DOHH2 (cell line): ENCODE measurements around the gene KNDC1.

Experiments used
- H3F3A ChIP-seq: fragments of 200-600 bp; sonication (generic), shearing (Covaris generic); 2 replicates; pipeline ENCODE4 v1.6.0; 2016; ENCODE audit warnings: antibody characterized with exemption, mild to moderate bottlenecking; ENCODE audit not compliant: control insufficient read depth, insufficient read depth
- H3K27ac ChIP-seq: fragments of 200-600 bp; sonication (generic); 2 replicates; pipeline ENCODE4 v1.5.1; 2014; ENCODE audit warnings: low read depth, mild to moderate bottlenecking, low read length, moderate library complexity
- H3K27me3 ChIP-seq: fragments of 200-600 bp; sonication (generic); 2 replicates; pipeline ENCODE4 v1.6.1; 2014; ENCODE audit warnings: mild to moderate bottlenecking, low read length, mixed read lengths; ENCODE audit not compliant: control insufficient read depth
- H3K36me3 ChIP-seq: fragments of 200-600 bp; sonication (generic); 2 replicates; pipeline ENCODE4 v1.6.1; 2014; ENCODE audit warnings: mild to moderate bottlenecking, low read length, moderate library complexity, mixed read lengths; ENCODE audit not compliant: control insufficient read depth
- H3K4me1 ChIP-seq: fragments of 200-600 bp; sonication (generic); 2 replicates; pipeline ENCODE4 v1.6.1; 2014; ENCODE audit warnings: mild to moderate bottlenecking, low read length, mixed read lengths; ENCODE audit not compliant: control insufficient read depth
- H3K4me2 ChIP-seq: fragments of 200-600 bp; sonication (generic); 2 replicates; pipeline ENCODE4 v1.6.0; 2014; ENCODE audit warnings: mild to moderate bottlenecking, low read length, moderate library complexity
- H3K4me3 ChIP-seq: fragments of 200-600 bp; sonication (generic); 2 replicates; pipeline ENCODE4 v1.5.1; 2014; ENCODE audit warnings: mild to moderate bottlenecking, low read length, mixed read lengths
- H3K79me2 ChIP-seq: fragments of 200-600 bp; sonication (generic); 2 replicates; pipeline ENCODE4 v1.6.1; 2014; ENCODE audit warnings: mild to moderate bottlenecking, low read length, mixed read lengths; ENCODE audit not compliant: control insufficient read depth
- H3K9me2 ChIP-seq: fragments of 200-600 bp; sonication (generic); replicated peaks from 2 replicates; pipeline ENCODE4 v1.6.1; 2014; ENCODE audit warnings: mild to moderate bottlenecking, low read length, mixed read lengths; ENCODE audit not compliant: control insufficient read depth
- H3K9me3 ChIP-seq: fragments of 200-600 bp; sonication (generic); 2 replicates; pipeline ENCODE4 v1.6.1; 2014; ENCODE audit warnings: antibody characterized with exemption, low read length, mixed read lengths; ENCODE audit not compliant: control insufficient read depth, insufficient read depth
- H4K20me1 ChIP-seq: fragments of 200-600 bp; sonication (generic); 2 replicates; pipeline ENCODE4 v1.6.0; 2014; ENCODE audit warnings: low read depth, mild to moderate bottlenecking, antibody characterized with exemption, low read length, moderate library complexity; ENCODE audit not compliant: control insufficient read depth, insufficient read depth
- EZH2phosphoT487 ChIP-seq: fragments of 200-600 bp; sonication (generic); IDR thresholded peaks from 2 replicates; pipeline ENCODE4 v1.6.1; 2017; ENCODE audit warnings: borderline replicate concordance, mild to moderate bottlenecking, antibody characterized with exemption, low read length, moderate library complexity, mixed read lengths
- TF ChIP-seq, protein P1 (sequence below): fragments of 200-600 bp; sonication (generic); IDR thresholded peaks from one replicate; pipeline ENCODE4 v1.5.1; 2014; ENCODE audit warnings: antibody characterized with exemption, mild to moderate bottlenecking, low read depth, low read length; ENCODE audit not compliant: poor library complexity, severe bottlenecking

KNDC1 gene

DNA sequence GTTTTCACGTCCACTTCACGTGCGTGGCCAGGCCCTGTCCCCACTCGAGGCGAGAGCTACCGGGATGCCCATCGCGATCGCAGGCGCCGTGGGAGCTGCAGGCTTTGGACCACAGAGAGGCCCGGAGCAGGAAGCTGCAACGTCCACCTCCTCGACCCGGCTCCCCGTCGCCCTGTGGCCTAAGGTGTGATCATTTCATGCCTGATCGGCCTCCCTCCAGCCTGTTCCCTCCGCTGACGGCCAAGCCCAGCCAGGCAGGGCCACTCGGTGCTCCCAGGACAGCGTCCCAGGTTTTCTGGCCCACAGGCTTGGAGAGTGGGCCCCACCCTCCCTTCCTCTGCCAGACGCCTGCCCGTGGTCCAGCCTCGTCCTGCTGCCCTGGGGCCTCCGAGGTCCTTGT is 19.6 kb downstream of the KNDC1 start:
- no peaks in the 10 kb centered on the region for H4K20me1 ChIP-seq
- no peaks in the 10 kb centered on the region for H3K27me3 ChIP-seq
- no peaks in the 10 kb centered on the region for H3K79me2 ChIP-seq
- H3K9me2 ChIP-seq = no peaks in the 10 kb centered on the region
- H3K36me3 ChIP-seq = no peaks in the 10 kb centered on the region
- peaks cover 72% of the 10 kb centered on the region; the same call in 1 of the 2 replicates for H3K9me3 ChIP-seq
- no peak overlapping the region for H3K4me2 ChIP-seq
- H3K27ac ChIP-seq = no peak overlapping the region
- TF ChIP-seq EZH2phosphoT487 = no peak
- TF ChIP-seq, protein P1, sequence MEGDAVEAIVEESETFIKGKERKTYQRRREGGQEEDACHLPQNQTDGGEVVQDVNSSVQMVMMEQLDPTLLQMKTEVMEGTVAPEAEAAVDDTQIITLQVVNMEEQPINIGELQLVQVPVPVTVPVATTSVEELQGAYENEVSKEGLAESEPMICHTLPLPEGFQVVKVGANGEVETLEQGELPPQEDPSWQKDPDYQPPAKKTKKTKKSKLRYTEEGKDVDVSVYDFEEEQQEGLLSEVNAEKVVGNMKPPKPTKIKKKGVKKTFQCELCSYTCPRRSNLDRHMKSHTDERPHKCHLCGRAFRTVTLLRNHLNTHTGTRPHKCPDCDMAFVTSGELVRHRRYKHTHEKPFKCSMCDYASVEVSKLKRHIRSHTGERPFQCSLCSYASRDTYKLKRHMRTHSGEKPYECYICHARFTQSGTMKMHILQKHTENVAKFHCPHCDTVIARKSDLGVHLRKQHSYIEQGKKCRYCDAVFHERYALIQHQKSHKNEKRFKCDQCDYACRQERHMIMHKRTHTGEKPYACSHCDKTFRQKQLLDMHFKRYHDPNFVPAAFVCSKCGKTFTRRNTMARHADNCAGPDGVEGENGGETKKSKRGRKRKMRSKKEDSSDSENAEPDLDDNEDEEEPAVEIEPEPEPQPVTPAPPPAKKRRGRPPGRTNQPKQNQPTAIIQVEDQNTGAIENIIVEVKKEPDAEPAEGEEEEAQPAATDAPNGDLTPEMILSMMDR = no peak
- H3K4me1 ChIP-seq = no peaks in the 10 kb centered on the region
- H3K4me3 ChIP-seq = no peak overlapping the region
- H3F3A ChIP-seq = peaks cover 6% of the 10 kb centered on the region

DNA sequence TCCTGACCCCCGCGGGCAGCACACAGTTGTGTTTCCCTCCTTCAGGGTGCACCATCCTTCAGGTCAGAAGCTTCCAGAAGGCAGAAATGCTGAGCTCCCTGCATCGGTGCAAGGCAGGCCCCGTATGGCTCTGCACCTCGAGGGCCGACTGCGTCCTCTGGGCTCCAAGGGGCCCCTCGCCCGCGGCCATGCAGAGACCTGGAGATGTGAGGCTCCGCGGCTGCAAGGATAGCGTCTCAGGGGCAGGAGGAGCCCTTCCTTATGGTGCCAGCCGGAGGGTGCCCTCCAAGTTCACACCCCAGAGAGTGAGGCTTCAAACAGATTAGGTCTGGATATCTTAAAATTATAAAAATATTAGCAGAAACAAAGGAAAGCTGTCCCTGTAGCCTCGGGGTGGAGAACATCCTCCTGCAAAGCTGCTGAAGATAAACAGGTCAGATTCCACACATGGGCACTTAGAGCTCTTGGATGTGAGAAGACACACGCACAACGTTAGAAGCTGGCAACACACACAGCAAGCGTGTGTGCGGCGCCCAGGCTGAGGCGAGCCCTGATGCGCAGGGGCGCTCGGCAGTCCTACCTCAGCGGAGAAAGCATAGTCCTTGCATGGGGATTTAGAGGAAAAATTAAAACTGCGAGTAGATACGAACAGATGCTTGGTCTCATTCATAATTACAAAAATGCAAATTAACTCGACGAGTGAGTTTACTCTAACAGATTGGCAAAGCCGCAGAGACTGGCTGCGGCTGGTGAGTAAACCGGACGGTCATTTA is 20.4 kb downstream of the KNDC1 start:
- H3K9me2 ChIP-seq = no peaks in the 10 kb centered on the region
- no peak overlapping the region for H3K4me3 ChIP-seq
- H3K79me2 ChIP-seq = no peaks in the 10 kb centered on the region
- no peaks in the 10 kb centered on the region for H3K36me3 ChIP-seq
- TF ChIP-seq EZH2phosphoT487 = no peak
- TF ChIP-seq, protein P1 = no peak
- no peaks in the 10 kb centered on the region for H4K20me1 ChIP-seq
- peaks cover 6% of the 10 kb centered on the region for H3F3A ChIP-seq
- no peak overlapping the region for H3K4me2 ChIP-seq
- H3K27ac ChIP-seq = no peak overlapping the region
- no peaks in the 10 kb centered on the region for H3K27me3 ChIP-seq
- no peaks in the 10 kb centered on the region for H3K4me1 ChIP-seq
- H3K9me3 ChIP-seq = peaks cover 66% of the 10 kb centered on the region; the same call in 1 of the 2 replicates

DNA sequence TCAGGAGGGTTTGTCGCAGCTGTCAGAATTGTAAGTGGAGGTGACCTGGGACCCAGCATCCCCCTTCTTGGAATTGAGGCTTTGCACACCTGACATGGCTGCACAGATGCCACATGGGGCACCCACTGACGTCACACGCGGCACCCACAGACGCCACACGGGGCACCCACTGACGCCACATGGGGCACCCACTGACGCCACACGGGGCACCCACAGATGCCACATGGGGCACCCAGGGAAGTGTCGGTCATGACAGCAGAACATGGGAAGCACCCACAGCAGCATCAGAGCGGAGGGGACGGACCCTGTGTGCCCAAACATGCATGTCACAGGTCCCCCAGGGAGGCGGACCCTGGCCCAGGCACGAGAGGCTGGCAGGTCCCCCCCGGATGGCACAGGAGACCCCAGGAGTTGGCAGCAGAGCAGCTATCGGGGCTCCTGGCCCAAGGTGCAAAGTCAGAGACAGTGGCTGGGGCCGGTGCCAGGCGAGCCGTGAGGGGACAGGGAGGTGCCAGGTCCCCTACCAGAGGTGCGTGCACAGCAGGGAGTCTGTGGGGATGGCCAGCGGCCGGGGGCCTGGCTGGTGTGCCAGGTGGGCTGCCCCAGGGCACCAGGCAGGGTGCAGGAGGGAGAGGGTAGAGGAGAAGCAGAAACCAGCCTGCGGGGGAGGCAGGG is 21.1 kb downstream of the KNDC1 start:
- Histone ChIP-seq H3K27ac (no peak overlapping the region), H3F3A (peaks cover 6% of the 10 kb centered on the region), H3K9me2 (no peaks in the 10 kb centered on the region), H3K4me2 (no peak overlapping the region), H3K4me1 (no peaks in the 10 kb centered on the region), H3K27me3 (no peaks in the 10 kb centered on the region), H3K79me2 (no peaks in the 10 kb centered on the region), H3K4me3 (no peak overlapping the region), H4K20me1 (no peaks in the 10 kb centered on the region), H3K36me3 (no peaks in the 10 kb centered on the region), H3K9me3 (peaks cover 66% of the 10 kb centered on the region; the same call in 1 of the 2 replicates)
- TF ChIP-seq, protein P1 = no peak
- TF ChIP-seq EZH2phosphoT487 = no peak
